HG02763 (cell line): Measurements from ENCODE around the gene USP9X.
"Not testable (repeated sequence)": the region's sequence is repeated elsewhere in the genome, so short reads cannot be mapped to it uniquely, and the experiment has no call there.

Experiments
- ATAC-seq: cut with Tn5 transposase; IDR thresholded peaks from one replicate; pipeline ENCODE4 v1.9.1; 2021; ENCODE audit warnings: mild to moderate bottlenecking, moderate library complexity; ENCODE audit not compliant: unreplicated experiment

Gene USP9X

GRCh38 chrX:41273638-41274037 is 188.4 kb downstream of the USP9X start:
- ATAC-seq, result no peak

GRCh38 chrX:41275661-41276609 is 190.7 kb downstream of the USP9X start:
- no peak for ATAC-seq

GRCh38 chrX:41276661-41277506 is 191.6 kb downstream of the USP9X start:
- no peak for ATAC-seq

- not testable (repeated sequence) for ATAC-seq
These were observed 197.1 kb downstream of the USP9X start for GRCh38 chrX:41282307-41282706.

- not testable (repeated sequence) for ATAC-seq
These were observed 200.7 kb downstream of the USP9X start for GRCh38 chrX:41285928-41286327.
